Mucosa of descending colon (tissue), 3 donors: Measurements from ENCODE around the gene MEF2C. TPM values are rescaled to one million over a fixed set of nuclear protein-coding genes. Genes with fewer than 3 reads are reported as not detected.

ENCODE experiments used
- ATAC-seq: fragments of 200-7000 bp; cut with Tn5 transposase; one replicate; pipeline ENCODE4 v1.9.1; 2020; ENCODE audit warnings: mild to moderate bottlenecking, moderate library complexity
- DNase-seq, 3 donors: peaks; one replicate each; pipeline ENCODE4 v3.0.0-alpha.2; 2020
- H3K36me3 ChIP-seq: fragments of 200-600 bp; one replicate; pipeline ENCODE4 v1.8.0; 2021; ENCODE audit warnings: low read depth, mild to moderate bottlenecking
- H3K4me1 ChIP-seq: fragments of 200-600 bp; one replicate; pipeline ENCODE4 v1.8.0; 2021; ENCODE audit warnings: low read depth, mild to moderate bottlenecking
- H3K4me3 ChIP-seq: fragments of 200-600 bp; one replicate; pipeline ENCODE4 v1.8.0; 2021; ENCODE audit warnings: mild to moderate bottlenecking
- H3K9me3 ChIP-seq: fragments of 200-600 bp; one replicate; pipeline ENCODE4 v1.8.0; 2021; ENCODE audit warnings: mild to moderate bottlenecking
- CTCF ChIP-seq: fragments of 200-600 bp; IDR thresholded peaks from one replicate; pipeline ENCODE4 v1.8.0; 2022; ENCODE audit warnings: antibody characterized with exemption, mild to moderate bottlenecking
- intact Hi-C, 2 donors: fragments of 100-400 bp; cut with DNase I in 1 of 2; cut with micrococcal nuclease in 1 of 2; formaldehyde crosslinking; loops; one replicate each; pipeline versions ENCODE4 v1.11.0 to v1.11.1; 2022; cut with DNase I, micrococcal nuclease
- total RNA-seq, 3 donors: library from RNA; stranded (reverse); fragmentation: NEBNext Ultra II Directional in 2 of 3; extraction: Animal tissue kit (Norgen Biotek cat#: 25700) in 2 of 3; gene quantifications; one replicate each; pipeline versions ENCODE4 v1.2.1 to v1.2.4, GENCODE V29; 2021 to 2023
- donor health status: DM: no; HTN: no; CAD: no; lungs with moderate emphysema.
- donor health status: DM: no; HTN: no; CAD: no.
- donor health status: DM: no; HTN: yes; CAD: no.

The MEF2C gene
- total RNA-seq, 3 donors from 2014 or later: 19.3 to 44.0 (median 32.6) TPM

- Histone ChIP-seq H3K4me1 (no peaks in the 10 kb centered on the region), H3K9me3 (no peaks in the 10 kb centered on the region), H3K36me3 (no peaks in the 10 kb centered on the region), H3K4me3 (no peak overlapping the region)
- no peak for TF ChIP-seq CTCF
- DNase-seq: no peak
- no peak for ATAC-seq
- intact Hi-C loops: no loop called here
Measured at GRCh38 chr5:88825584-88826315, 57.2 kb downstream of the MEF2C start.

- no peak for TF ChIP-seq CTCF
- Histone ChIP-seq H3K4me3 (no peak overlapping the region), H3K9me3 (no peaks in the 10 kb centered on the region), H3K36me3 (no peaks in the 10 kb centered on the region), H3K4me1 (no peaks in the 10 kb centered on the region)
- intact Hi-C loops: no loop called here
- DNase-seq (no peak), ATAC-seq (no peak)
Measured at GRCh38 chr5:88824892-88825583, 57.9 kb downstream of the MEF2C start.

GRCh38 chr5:88824141-88824540 is 58.8 kb downstream of the MEF2C start:
- TF ChIP-seq CTCF: no peak
- intact Hi-C loops: no loop called here
- H3K4me1 ChIP-seq: no peaks in the 10 kb centered on the region
- H3K36me3 ChIP-seq: no peaks in the 10 kb centered on the region
- H3K9me3 ChIP-seq: no peaks in the 10 kb centered on the region
- H3K4me3 ChIP-seq: no peak overlapping the region
- ATAC-seq (no peak), DNase-seq (no peak)

- Histone ChIP-seq H3K36me3 (no peaks in the 10 kb centered on the region), H3K4me3 (no peak overlapping the region), H3K9me3 (no peaks in the 10 kb centered on the region), H3K4me1 (no peaks in the 10 kb centered on the region)
- ATAC-seq: no peak
- intact Hi-C loops: no loop called here
- DNase-seq: no peak
- no peak for TF ChIP-seq CTCF
Measured at GRCh38 chr5:88823201-88823600, 59.8 kb downstream of the MEF2C start.

GRCh38 chr5:88821161-88821560 is 61.8 kb downstream of the MEF2C start:
- no peaks in the 10 kb centered on the region for H3K9me3 ChIP-seq
- no peaks in the 10 kb centered on the region for H3K36me3 ChIP-seq
- no peaks in the 10 kb centered on the region for H3K4me1 ChIP-seq
- no peak for TF ChIP-seq CTCF
- DNase-seq: no peak
- no peak overlapping the region for H3K4me3 ChIP-seq
- intact Hi-C loops: no loop called here
- ATAC-seq: no peak
